Neural progenitor cell (in vitro differentiated cells): ENCODE data around the gene CTDSP1.

ENCODE experiments used
- CTCF ChIP-seq: fragments of 200-600 bp; sonication (generic); IDR thresholded peaks from 2 replicates; pipeline ENCODE4 v1.5.1; 2017; ENCODE audit warnings: antibody characterized with exemption, mild to moderate bottlenecking
- EZH2 ChIP-seq: fragments of 200-600 bp; sonication (generic); IDR thresholded peaks from 2 replicates; pipeline ENCODE4 v1.6.1; 2017; ENCODE audit warnings: antibody characterized with exemption, mild to moderate bottlenecking, moderate library complexity
- EZH2phosphoT487 ChIP-seq: fragments of 200-600 bp; sonication (generic); IDR thresholded peaks from 2 replicates; pipeline ENCODE4 v1.6.1; 2017; ENCODE audit warnings: antibody characterized with exemption

GRCh38 chr2:218407717-218408116 lies 8.0 kb downstream of the CTDSP1 start:
- TF ChIP-seq EZH2 (no peak), CTCF (no peak), EZH2phosphoT487 (no peak)
